K562 (cell line): ENCODE results near the gene IGSF3. TPM values are rescaled to one million over a fixed set of nuclear protein-coding genes. Genes with fewer than 3 reads are reported as not detected.
A peak's percentile ranks its signal among the peaks of the same experiment; 100 is the strongest.

Source experiments
- BRD9 ChIP-seq: fragments of 450-650 bp; IDR thresholded peaks from 2 replicates; pipeline ENCODE4 v1.6.1; 2018; ENCODE audit warnings: low read depth; ENCODE audit not compliant: partially characterized antibody
- C11orf30 ChIP-seq: fragments of 450-650 bp; IDR thresholded peaks from 2 replicates; pipeline ENCODE4 v1.6.1; 2016; ENCODE audit warnings: low read depth, mild to moderate bottlenecking
- CBX2 ChIP-seq: fragments of 200-600 bp; sonication (generic); IDR thresholded peaks from one replicate; pipeline ENCODE4 v1.6.1; 2012; ENCODE audit warnings: mild to moderate bottlenecking, low read length, inconsistent platforms; ENCODE audit not compliant: insufficient read depth, poor library complexity, severe bottlenecking
- ELK3 ChIP-seq: fragments of 450-650 bp; formaldehyde crosslinking; IDR thresholded peaks from 2 replicates; pipeline ENCODE4 v1.4.0; 2020; ENCODE audit warnings: mild to moderate bottlenecking
- LARP7 ChIP-seq: fragments of 450-650 bp; IDR thresholded peaks from 2 replicates; pipeline ENCODE4 v1.6.1; 2016
- MTA1 ChIP-seq: fragments of 450-650 bp; IDR thresholded peaks from 2 replicates; pipeline ENCODE4 v1.6.1; 2017; ENCODE audit warnings: borderline replicate concordance
- NCOA6 ChIP-seq: fragments of 450-650 bp; IDR thresholded peaks from 2 replicates; pipeline ENCODE4 v1.6.1; 2017; ENCODE audit warnings: mild to moderate bottlenecking
- NR3C1 ChIP-seq: sonication (generic); formaldehyde crosslinking; IDR thresholded peaks from 2 replicates; pipeline ENCODE4 v1.8.1; 2022; ENCODE audit warnings: missing genetic modification reagents
- POLR2A ChIP-seq: fragments of 450-650 bp; conservative IDR thresholded peaks from 2 replicates; pipeline ENCODE4 v1.6.1; 2016
- POLR2AphosphoS5 ChIP-seq: IDR thresholded peaks from 2 replicates; pipeline ENCODE4 v1.6.1; 2011; ENCODE audit warnings: mild to moderate bottlenecking, low read depth, low read length, moderate library complexity; ENCODE audit not compliant: control insufficient read depth, insufficient read depth
- RBM39 ChIP-seq: fragments of 200-400 bp; formaldehyde crosslinking; optimal IDR thresholded peaks from 2 replicates; pipeline ENCODE3; 2018; ENCODE audit warnings: low read depth, low read length
- SNRNP70 ChIP-seq: fragments of 200-400 bp; formaldehyde crosslinking; optimal IDR thresholded peaks from 2 replicates; pipeline ENCODE3; 2017; ENCODE audit warnings: low read depth, low read length
- TAF9B ChIP-seq: fragments of 450-650 bp; IDR thresholded peaks from 2 replicates; pipeline ENCODE4 v1.6.1; 2018; ENCODE audit warnings: mild to moderate bottlenecking; ENCODE audit not compliant: partially characterized antibody
- THRB ChIP-seq: fragments of 450-650 bp; formaldehyde crosslinking; conservative IDR thresholded peaks from 2 replicates; pipeline ENCODE4 v1.4.0; 2022; ENCODE audit warnings: mild to moderate bottlenecking, missing genetic modification characterization
- ZFX ChIP-seq: sonication (generic); formaldehyde crosslinking; IDR thresholded peaks from 2 replicates; pipeline ENCODE4 v1.8.0; 2022; ENCODE audit warnings: mild to moderate bottlenecking, missing genetic modification reagents, moderate library complexity
- ZNF280B ChIP-seq: fragments of 250-450 bp; sonication (Bioruptor Pico); IDR thresholded peaks from 2 replicates; pipeline ENCODE4 v1.5.1; 2021; ENCODE audit warnings: mild to moderate bottlenecking
- ZNF316 ChIP-seq: fragments of 450-650 bp; IDR thresholded peaks from 2 replicates; pipeline ENCODE4 v1.6.1; 2016
- ZNF512 ChIP-seq: IDR thresholded peaks from 2 replicates; pipeline ENCODE4 v1.6.1; 2016; ENCODE audit warnings: missing genetic modification characterization, missing compliant biosample characterization
- polyA plus RNA-seq, 8 experiments: library from polyadenylated mRNA; depleted of rRNA in 4 of 8; stranded (reverse) in 5 of 8; unstranded in 3 of 8; fragments of >200 nt; fragmentation: Nextera tagmentation in 2 of 8; fragmentation: Illumina TruSeq in 1 of 8; extraction: Ambion mirVana in 2 of 8; extraction: Trizol in 1 of 8; gene quantifications; 2 replicates each; pipeline versions ENCODE4 v1.2.1 to v1.2.3, GENCODE V29; 2011 to 2014; ENCODE audit warnings: inconsistent platforms in 1 of 8, missing spikeins in 1 of 8
- total RNA-seq, 7 experiments: library from RNA; depleted of rRNA in 6 of 7; stranded (reverse); fragments of >200 nt in 6 of 7; fragmentation: Illumina TruSeq in 2 of 7; extraction: Trizol in 2 of 7; gene quantifications; 2 replicates each; pipeline versions ENCODE4 v1.2.1 to v1.2.3, GENCODE V29; 2011 to 2021; ENCODE audit warnings: low replicate concordance in 1 of 7
- TF ChIP-seq, protein P1 (sequence below): fragments of 150-350 bp; conservative IDR thresholded peaks from 2 replicates; pipeline ENCODE4 v1.6.1; 2014; ENCODE audit warnings: low read length

The IGSF3 gene
- total and polyA plus RNA-seq, 9 of the 15 experiments (the other 6 are each of a cell fraction or from before 2014, with no cell fraction given), result 1.1 to 15.0 (median 8.3) TPM

DNA sequence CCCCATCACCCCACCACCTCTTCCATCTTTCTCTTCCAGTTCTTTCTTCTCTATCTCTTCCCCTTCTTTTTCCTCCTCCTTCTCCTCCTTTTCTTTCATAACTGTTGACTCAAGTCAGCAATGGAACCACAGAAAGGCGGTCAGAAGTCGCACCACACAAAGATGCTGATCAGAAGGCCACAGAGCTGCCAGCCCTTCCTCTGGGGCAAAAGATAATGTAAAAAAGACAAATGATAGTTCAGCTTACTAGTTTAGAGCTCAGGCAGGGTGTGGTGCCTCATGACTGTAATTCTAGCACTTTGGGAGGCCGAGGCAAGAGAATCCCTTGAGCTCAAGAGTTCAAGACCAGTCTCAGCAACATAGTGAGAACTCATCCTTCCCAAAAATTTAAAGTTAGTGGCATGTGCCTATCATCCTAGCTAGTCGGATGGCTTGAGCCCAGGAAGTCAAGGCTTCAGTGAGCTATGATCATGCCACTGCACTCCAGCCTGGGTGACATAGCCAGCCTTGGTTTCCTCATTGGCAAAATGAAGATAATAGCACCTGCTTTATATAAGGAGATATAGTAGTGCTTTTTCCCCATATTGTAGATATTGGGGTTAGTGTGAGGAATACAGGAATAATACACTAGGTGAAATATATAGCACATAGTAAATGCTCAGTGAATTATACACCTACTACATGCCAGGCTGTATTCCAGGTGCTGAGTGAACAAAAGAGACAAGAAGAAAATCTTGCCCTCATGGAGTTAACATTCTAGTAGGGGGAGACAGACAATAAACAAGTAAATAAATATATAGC lies 12.5 kb upstream of the IGSF3 start (continued):
- TF ChIP-seq NR3C1 (CRISPR knock-in tag) (no peak), MTA1 (no peak), POLR2AphosphoS5 (peak; percentile 83), CBX2 (no peak), SNRNP70 (no peak), ZFX (CRISPR knock-in tag) (no peak), C11orf30 (no peak), ZNF512 (tag) (no peak), TAF9B (no peak), LARP7 (peak; percentile 10; the same call in 1 of the 2 replicates), NCOA6 (no peak), RBM39 (no peak), THRB (CRISPR knock-in tag) (0 out of 2 replicates have a peak, but pooled peaks have one; percentile 53), POLR2A (no peak), ZNF316 (peak; percentile 35; the same call in 1 of the 2 replicates), ZNF280B (no peak), BRD9 (no peak), ELK3 (CRISPR knock-in tag) (no peak)
- TF ChIP-seq, protein P1, sequence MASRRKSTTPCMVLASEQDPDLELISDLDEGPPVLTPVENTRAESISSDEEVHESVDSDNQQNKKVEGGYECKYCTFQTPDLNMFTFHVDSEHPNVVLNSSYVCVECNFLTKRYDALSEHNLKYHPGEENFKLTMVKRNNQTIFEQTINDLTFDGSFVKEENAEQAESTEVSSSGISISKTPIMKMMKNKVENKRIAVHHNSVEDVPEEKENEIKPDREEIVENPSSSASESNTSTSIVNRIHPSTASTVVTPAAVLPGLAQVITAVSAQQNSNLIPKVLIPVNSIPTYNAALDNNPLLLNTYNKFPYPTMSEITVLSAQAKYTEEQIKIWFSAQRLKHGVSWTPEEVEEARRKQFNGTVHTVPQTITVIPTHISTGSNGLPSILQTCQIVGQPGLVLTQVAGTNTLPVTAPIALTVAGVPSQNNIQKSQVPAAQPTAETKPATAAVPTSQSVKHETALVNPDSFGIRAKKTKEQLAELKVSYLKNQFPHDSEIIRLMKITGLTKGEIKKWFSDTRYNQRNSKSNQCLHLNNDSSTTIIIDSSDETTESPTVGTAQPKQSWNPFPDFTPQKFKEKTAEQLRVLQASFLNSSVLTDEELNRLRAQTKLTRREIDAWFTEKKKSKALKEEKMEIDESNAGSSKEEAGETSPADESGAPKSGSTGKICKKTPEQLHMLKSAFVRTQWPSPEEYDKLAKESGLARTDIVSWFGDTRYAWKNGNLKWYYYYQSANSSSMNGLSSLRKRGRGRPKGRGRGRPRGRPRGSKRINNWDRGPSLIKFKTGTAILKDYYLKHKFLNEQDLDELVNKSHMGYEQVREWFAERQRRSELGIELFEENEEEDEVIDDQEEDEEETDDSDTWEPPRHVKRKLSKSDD, result no peak
